ENCODE measurements around the gene KICS2. TPM values are rescaled to one million over a fixed set of nuclear protein-coding genes. Genes with fewer than 3 reads are reported as not detected.

The KICS2 gene
- polyA plus RNA-seq, 3 donors = 2.7 to 5.5 (median 3.5) TPM

DNA sequence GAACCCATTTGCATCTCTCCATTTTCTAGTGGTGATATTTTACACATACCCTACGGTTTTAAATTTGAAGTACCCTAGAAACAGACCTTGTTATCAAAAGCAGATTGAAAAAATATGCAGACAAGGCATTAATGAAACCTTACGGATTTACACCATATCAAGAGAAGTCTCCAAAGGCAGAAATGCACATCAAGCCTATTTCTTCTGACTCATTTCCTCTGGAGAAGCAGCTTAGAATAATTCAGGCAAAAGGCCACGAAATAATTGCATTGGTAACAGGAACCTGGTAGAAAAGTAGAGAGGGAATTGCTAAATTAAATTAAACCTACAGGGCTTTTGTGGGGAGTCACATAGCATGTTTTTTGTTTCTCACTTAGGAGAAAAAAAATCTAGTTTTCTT is 34.7 kb downstream of the KICS2 start:
- DNase-seq = peak in 1 of 3 donors; percentile 9
- no peaks in the 10 kb centered on the region for H4K20me1 ChIP-seq (ENCODE audit: insufficient read depth, low read length)
- no peaks in the 10 kb centered on the region for H3K36me3 ChIP-seq (replicated peaks in 1 of 2; ENCODE audit: control insufficient read depth in 1 of 2, insufficient read depth in 2 of 2, low read length in 2 of 2)
- Mint-ChIP-seq H3K27ac (peak overlapping the region in 3 of 7 donors; percentile 31 to 85 (median 53)), H3K9me3 (peaks cover 0 to 1% (median 0%) of the 10 kb centered on the region in 7 donors), H3K4me1 (peaks cover 11% of the 10 kb centered on the region), H3K36me3 (peaks cover 5 to 10% of the 10 kb centered on the region in 2 donors), H3K27me3 (ENCODE audit: low read depth in 3 of 3) (peaks cover 0 to 4% (median 0%) of the 10 kb centered on the region in 3 donors), H3K4me3 (no peak overlapping the region)
- no peak overlapping the region for H3K4me2 ChIP-seq (replicated peaks; ENCODE audit: extremely low read depth, low read length, poor library complexity, severe bottlenecking)
- H3K4me3 ChIP-seq (replicated peaks in 1 of 3; ENCODE audit: low read depth in 2 of 3, low read length in 3 of 3) = no peak overlapping the region
- TF ChIP-seq, protein P1, sequence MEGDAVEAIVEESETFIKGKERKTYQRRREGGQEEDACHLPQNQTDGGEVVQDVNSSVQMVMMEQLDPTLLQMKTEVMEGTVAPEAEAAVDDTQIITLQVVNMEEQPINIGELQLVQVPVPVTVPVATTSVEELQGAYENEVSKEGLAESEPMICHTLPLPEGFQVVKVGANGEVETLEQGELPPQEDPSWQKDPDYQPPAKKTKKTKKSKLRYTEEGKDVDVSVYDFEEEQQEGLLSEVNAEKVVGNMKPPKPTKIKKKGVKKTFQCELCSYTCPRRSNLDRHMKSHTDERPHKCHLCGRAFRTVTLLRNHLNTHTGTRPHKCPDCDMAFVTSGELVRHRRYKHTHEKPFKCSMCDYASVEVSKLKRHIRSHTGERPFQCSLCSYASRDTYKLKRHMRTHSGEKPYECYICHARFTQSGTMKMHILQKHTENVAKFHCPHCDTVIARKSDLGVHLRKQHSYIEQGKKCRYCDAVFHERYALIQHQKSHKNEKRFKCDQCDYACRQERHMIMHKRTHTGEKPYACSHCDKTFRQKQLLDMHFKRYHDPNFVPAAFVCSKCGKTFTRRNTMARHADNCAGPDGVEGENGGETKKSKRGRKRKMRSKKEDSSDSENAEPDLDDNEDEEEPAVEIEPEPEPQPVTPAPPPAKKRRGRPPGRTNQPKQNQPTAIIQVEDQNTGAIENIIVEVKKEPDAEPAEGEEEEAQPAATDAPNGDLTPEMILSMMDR (IDR thresholded peaks at IDR 0.05) = no peak
- no peak overlapping the region for H3K27ac ChIP-seq (ENCODE audit: low read depth in 1 of 2, low read length in 2 of 2)
- H2AFZ ChIP-seq (ENCODE audit: insufficient read depth, low read depth, low read length, poor library complexity, severe bottlenecking) = no peak overlapping the region
- H3K79me2 ChIP-seq (ENCODE audit: insufficient read depth, low read length) = no peaks in the 10 kb centered on the region
- no peak overlapping the region for H3K9ac ChIP-seq (ENCODE audit: insufficient read depth, low read length, poor library complexity, severe bottlenecking)
- no peaks in the 10 kb centered on the region for H3K27me3 ChIP-seq (ENCODE audit: control insufficient read depth in 2 of 2, insufficient read depth in 2 of 2, low read length in 2 of 2)
- no CpG with 5 or more reads among the region's 3 CpGs for WGBS (ENCODE audit: insufficient coverage)
- intact Hi-C loops (cut with micrococcal nuclease) = no loop called here
- H3K9me3 ChIP-seq (replicated peaks in 1 of 2; ENCODE audit: control insufficient read depth in 1 of 2, insufficient read depth in 1 of 2, low read length in 2 of 2) = no peaks in the 10 kb centered on the region
- peaks cover 0 to 4% of the 10 kb centered on the region in 2 donors for H3K4me1 ChIP-seq (ENCODE audit: control insufficient read depth in 1 of 2, insufficient read depth in 2 of 2, low read length in 2 of 2)

DNA sequence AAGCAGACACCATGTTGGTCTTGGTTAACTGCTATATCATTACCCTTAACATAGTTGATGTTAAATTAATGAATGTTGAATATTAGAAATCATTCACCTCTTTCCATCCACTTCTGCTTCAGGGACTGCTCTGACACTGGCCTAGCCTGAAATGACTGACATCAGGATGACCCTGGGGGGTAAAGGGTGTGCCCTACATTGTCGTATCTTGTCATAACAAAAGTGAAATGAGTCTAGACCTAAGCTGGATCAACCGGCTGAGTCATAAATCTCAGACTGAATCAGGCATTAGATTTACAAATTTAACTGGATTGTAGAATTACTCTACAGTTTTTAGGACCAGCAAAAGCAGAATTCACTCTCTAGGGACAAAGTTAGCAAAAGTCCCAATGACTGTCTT is 35.3 kb downstream of the KICS2 start:
- intact Hi-C loops (cut with micrococcal nuclease) = no loop called here
- H3K9ac ChIP-seq (ENCODE audit: insufficient read depth, low read length, poor library complexity, severe bottlenecking) = no peak overlapping the region
- H2AFZ ChIP-seq (ENCODE audit: insufficient read depth, low read depth, low read length, poor library complexity, severe bottlenecking) = no peak overlapping the region
- peaks cover 0 to 1% (median 0%) of the 10 kb centered on the region in 7 donors for H3K9me3 Mint-ChIP-seq
- peaks cover 0 to 4% of the 10 kb centered on the region in 2 donors for H3K4me1 ChIP-seq (ENCODE audit: control insufficient read depth in 1 of 2, insufficient read depth in 2 of 2, low read length in 2 of 2)
- H3K4me2 ChIP-seq (replicated peaks; ENCODE audit: extremely low read depth, low read length, poor library complexity, severe bottlenecking) = no peak overlapping the region
- H3K4me3 Mint-ChIP-seq = no peak overlapping the region
- H3K27me3 ChIP-seq (ENCODE audit: control insufficient read depth in 2 of 2, insufficient read depth in 2 of 2, low read length in 2 of 2) = no peaks in the 10 kb centered on the region
- peaks cover 0 to 6% of the 10 kb centered on the region in 2 donors for H3K36me3 Mint-ChIP-seq
- peak overlapping the region in 3 of 7 donors; percentile 31 to 85 (median 53) for H3K27ac Mint-ChIP-seq
- DNase-seq = peak in 2 of 3 donors; percentile 11 to 17
- no CpG with 5 or more reads among the region's 2 CpGs for WGBS (ENCODE audit: insufficient coverage)
- no peaks in the 10 kb centered on the region for H3K36me3 ChIP-seq (replicated peaks in 1 of 2; ENCODE audit: control insufficient read depth in 1 of 2, insufficient read depth in 2 of 2, low read length in 2 of 2)
- TF ChIP-seq, protein P1 (IDR thresholded peaks at IDR 0.05) = no peak
- H3K27me3 Mint-ChIP-seq (ENCODE audit: low read depth in 3 of 3) = peaks cover 0 to 3% (median 0%) of the 10 kb centered on the region in 3 donors
- peaks cover 11% of the 10 kb centered on the region for H3K4me1 Mint-ChIP-seq
- no peak overlapping the region for H3K27ac ChIP-seq (ENCODE audit: low read depth in 1 of 2, low read length in 2 of 2)
- no peaks in the 10 kb centered on the region for H3K9me3 ChIP-seq (replicated peaks in 1 of 2; ENCODE audit: control insufficient read depth in 1 of 2, insufficient read depth in 1 of 2, low read length in 2 of 2)
- no peaks in the 10 kb centered on the region for H4K20me1 ChIP-seq (ENCODE audit: insufficient read depth, low read length)
- no peak overlapping the region for H3K4me3 ChIP-seq (replicated peaks in 1 of 3; ENCODE audit: low read depth in 2 of 3, low read length in 3 of 3)
- no peaks in the 10 kb centered on the region for H3K79me2 ChIP-seq (ENCODE audit: insufficient read depth, low read length)
